Endothelial cell of umbilical vein (primary cell): ENCODE results near the gene ARHGAP15. TPM values are rescaled to one million over a fixed set of nuclear protein-coding genes. Genes with fewer than 3 reads are reported as not detected.
A peak's percentile ranks its signal among the peaks of the same experiment; 100 is the strongest.

Experiments
- BruUV-seq: library from RNA; stranded (reverse); fragments of 400-500 nt; replicated peaks from 2 replicates; lab custom pipeline; 2021; lab: Mats Ljungman, UMichigan
- CTCF ChIA-PET: fragments of 300-600, 350-600 bp; sonication (Branson Sonifier 250); formaldehyde crosslinking; loops from one replicate; lab custom pipeline; 2021; ENCODE audit warnings: antibody characterized with exemption, inconsistent platforms; lab: Charles Lee
- POLR2A ChIA-PET: fragments of 300-600, 350-600 bp; sonication (Branson Sonifier 250); formaldehyde crosslinking; loops from one replicate; lab custom pipeline; 2021; ENCODE audit warnings: antibody characterized with exemption, inconsistent platforms; lab: Charles Lee
- DNase-seq: peaks from one replicate; pipeline ENCODE4 v3.0.0-alpha.2; 2011; ENCODE audit warnings: low read depth, low spot score
- FAIRE-seq: peaks from 2 replicates; lab custom pipeline; 2011; peaks lifted over from hg19 to GRCh38; lab: Jason Lieb, UNC
- H2AFZ ChIP-seq: 2 replicates; pipeline ENCODE4 v1.6.0; 2012; ENCODE audit warnings: low read depth, low read length, control low read depth, inconsistent platforms
- H3K27ac ChIP-seq: 2 replicates; pipeline ENCODE4 v1.5.1; 2011; ENCODE audit warnings: low read depth, mild to moderate bottlenecking, control low read depth, low read length, moderate library complexity; ENCODE audit not compliant: insufficient read depth
- H3K27me3 ChIP-seq, 2 experiments: 2 replicates each; pipeline versions ENCODE4 v1.6.0 to v1.6.1; 2011; ENCODE audit warnings: low read length in 2 of 2, mixed read lengths in 1 of 2; ENCODE audit not compliant: control insufficient read depth in 2 of 2, insufficient read depth in 2 of 2
- H3K36me3 ChIP-seq, 2 experiments: 2 replicates in 1 of 2; 3 replicates in 1 of 2; pipeline ENCODE4 v1.5.1; 2011; ENCODE audit warnings: low read length in 2 of 2, mild to moderate bottlenecking in 1 of 2, moderate library complexity in 1 of 2; ENCODE audit not compliant: control insufficient read depth in 2 of 2, insufficient read depth in 2 of 2; ENCODE audit errors: extremely low read depth in 1 of 2
- H3K4me1 ChIP-seq: 3 replicates; pipeline ENCODE4 v1.5.1; 2011; ENCODE audit warnings: mild to moderate bottlenecking, low read length; ENCODE audit not compliant: control insufficient read depth, insufficient read depth; ENCODE audit errors: extremely low read depth
- H3K4me2 ChIP-seq: 2 replicates; pipeline ENCODE4 v1.6.1; 2011; ENCODE audit warnings: low read length, control low read depth, mixed read lengths; ENCODE audit not compliant: insufficient read depth
- H3K4me3 ChIP-seq, 3 experiments: fragments of 200-600 bp in 1 of 3; sonication (generic), shearing (Covaris generic) in 1 of 3; replicated peaks in 1 of 3; 2 replicates each; pipeline ENCODE4 v1.5.1; 2011 to 2016; ENCODE audit warnings: control low read depth in 3 of 3, low read length in 3 of 3, mild to moderate bottlenecking in 2 of 3, inconsistent platforms in 1 of 3, low read depth in 1 of 3, moderate library complexity in 1 of 3; ENCODE audit not compliant: insufficient read depth in 1 of 3
- H3K79me2 ChIP-seq: 2 replicates; pipeline ENCODE4 v1.6.0; 2012; ENCODE audit warnings: low read length, inconsistent platforms; ENCODE audit not compliant: control insufficient read depth, insufficient read depth
- H3K9ac ChIP-seq: replicated peaks from 2 replicates; pipeline ENCODE3; 2011; ENCODE audit warnings: low read length, control low read depth; ENCODE audit not compliant: insufficient read depth; ENCODE audit errors: extremely low read depth
- H3K9me1 ChIP-seq: replicated peaks from 3 replicates; pipeline ENCODE4 v1.6.0; 2011; ENCODE audit warnings: mild to moderate bottlenecking, low read length; ENCODE audit not compliant: control insufficient read depth, insufficient read depth; ENCODE audit errors: extremely low read depth
- H3K9me3 ChIP-seq: replicated peaks from 2 replicates; pipeline ENCODE4 v1.5.1; 2012; ENCODE audit warnings: low read length, inconsistent platforms; ENCODE audit not compliant: control insufficient read depth, insufficient read depth
- H4K20me1 ChIP-seq: replicated peaks from 2 replicates; pipeline ENCODE3; 2011; ENCODE audit warnings: mild to moderate bottlenecking, low read length; ENCODE audit not compliant: control insufficient read depth, insufficient read depth; ENCODE audit errors: extremely low read depth
- CTCF ChIP-seq, 2 donors: IDR thresholded peaks; 1 replicate in 1 of 2; 2 replicates in 1 of 2; pipeline ENCODE4 v1.5.1; 2011; ENCODE audit warnings: low read length in 2 of 2, mild to moderate bottlenecking in 2 of 2, moderate library complexity in 2 of 2, control low read depth in 1 of 2, inconsistent platforms in 1 of 2, low read depth in 1 of 2; ENCODE audit not compliant: insufficient read depth in 1 of 2; ENCODE audit errors: extremely low read depth in 1 of 2
- EZH2 ChIP-seq: IDR thresholded peaks from 2 replicates; pipeline ENCODE4 v1.6.1; 2012; ENCODE audit warnings: borderline replicate concordance, low read depth, mild to moderate bottlenecking, moderate library complexity, low read length, inconsistent platforms; ENCODE audit not compliant: severe bottlenecking
- FOS ChIP-seq: IDR thresholded peaks from 2 replicates; pipeline ENCODE4 v1.6.1; 2011; ENCODE audit warnings: mild to moderate bottlenecking, low read length, moderate library complexity, borderline replicate concordance; ENCODE audit not compliant: insufficient read depth
- GATA2 ChIP-seq: IDR thresholded peaks from 2 replicates; pipeline ENCODE4 v1.7.0; 2011; ENCODE audit warnings: low read depth, mild to moderate bottlenecking, moderate library complexity, mixed read lengths, low read length; ENCODE audit not compliant: insufficient read length, insufficient read depth
- JUN ChIP-seq: IDR thresholded peaks from 2 replicates; pipeline ENCODE4 v1.6.1; 2011; ENCODE audit warnings: borderline replicate concordance, low read depth; ENCODE audit not compliant: insufficient read length, insufficient read depth
- MAX ChIP-seq: IDR thresholded peaks from 2 replicates; pipeline ENCODE4 v1.6.1; 2011; ENCODE audit not compliant: insufficient read depth, insufficient read length
- MYC ChIP-seq: IDR thresholded peaks from one replicate; pipeline ENCODE4 v1.6.1; 2011; ENCODE audit warnings: mild to moderate bottlenecking, low read depth, low read length
- POLR2A ChIP-seq: IDR thresholded peaks from 2 replicates; pipeline ENCODE4 v1.6.1; 2012; ENCODE audit warnings: low read depth, mild to moderate bottlenecking, control low read depth, low read length
- POLR2AphosphoS5 ChIP-seq: IDR thresholded peaks from 2 replicates; pipeline ENCODE4 v1.6.1; 2012; ENCODE audit warnings: low read depth, mild to moderate bottlenecking, control low read depth, low read length, moderate library complexity; ENCODE audit not compliant: insufficient read depth
- dilution Hi-C: fragments of 300-500 bp; cut with MboI; formaldehyde crosslinking; loops from one replicate; pipeline ENCODE4 v1.15.0; 2019; ENCODE audit warnings: low sequenced_read_pairs; ENCODE audit not compliant: extremely low pct_ligation_motif_present
- intact Hi-C: fragments of 100-400 bp; cut with micrococcal nuclease; formaldehyde crosslinking; loops from one replicate; pipeline ENCODE4 v1.10.0; 2022
- polyA plus RNA-seq, 4 experiments: library from polyadenylated mRNA; depleted of rRNA in 3 of 4; stranded (reverse) in 3 of 4; unstranded in 1 of 4; fragments of >200 nt; gene quantifications; 2 replicates each; pipeline versions ENCODE4 v1.2.1 to v1.2.3, GENCODE V29; 2011 to 2012; ENCODE audit warnings: missing spikeins in 1 of 4
- total RNA-seq: library from RNA; stranded (reverse); gene quantifications from 2 replicates; pipeline ENCODE4 v1.2.3, GENCODE V29; 2021

The ARHGAP15 gene
- total and polyA plus RNA-seq, 2 donors (not counting 3 experiments of a cell fraction or from before 2014, with no cell fraction given): not detected

GRCh38 chr2:143692162-143692561 lies 562.9 kb downstream of the ARHGAP15 start:
- no peaks in the 10 kb centered on the region for H3K9me3 ChIP-seq
- H3K9me1 ChIP-seq: no peaks in the 10 kb centered on the region
- H2AFZ ChIP-seq: no peak overlapping the region
- no peak for DNase-seq
- no peaks in the 10 kb centered on the region for H3K4me1 ChIP-seq
- H3K4me2 ChIP-seq: no peak overlapping the region
- dilution Hi-C loops (no loop called here), intact Hi-C loops (no loop called here)
- H3K36me3 ChIP-seq: no peaks in the 10 kb centered on the region
- no TSS peak for BruUV-seq
- TF ChIP-seq MYC: no peak
- TF ChIP-seq JUN: no peak
- TF ChIP-seq MAX: no peak
- CTCF ChIA-PET: no interaction called here
- no peaks in the 10 kb centered on the region for H3K79me2 ChIP-seq
- H3K9ac ChIP-seq: no peak overlapping the region
- no peak overlapping the region for H3K27ac ChIP-seq
- no peaks in the 10 kb centered on the region for H4K20me1 ChIP-seq
- FAIRE-seq: no peak
- POLR2A ChIA-PET: no interaction called here
- H3K4me3 ChIP-seq: no peak overlapping the region
- no peaks in the 10 kb centered on the region for H3K27me3 ChIP-seq

- Histone ChIP-seq H4K20me1 (no peaks in the 10 kb centered on the region), H3K4me2 (no peak overlapping the region), H3K9ac (no peak overlapping the region), H3K9me3 (no peaks in the 10 kb centered on the region), H2AFZ (no peak overlapping the region), H3K79me2 (no peaks in the 10 kb centered on the region), H3K27ac (no peak overlapping the region), H3K4me1 (no peaks in the 10 kb centered on the region), H3K9me1 (no peaks in the 10 kb centered on the region), H3K36me3 (no peaks in the 10 kb centered on the region), H3K27me3 (peaks cover 0 to 2% of the 10 kb centered on the region in 2 experiments), H3K4me3 (no peak overlapping the region)
- no TSS peak for BruUV-seq
- ChIA-PET POLR2A (no interaction called here), CTCF (no interaction called here)
- DNase-seq: no peak
- peak; percentile 35 for FAIRE-seq
- intact Hi-C loops (no loop called here), dilution Hi-C loops (no loop called here)
- no peak for TF ChIP-seq MAX
- TF ChIP-seq POLR2A: no peak
- TF ChIP-seq POLR2AphosphoS5: no peak
- no peak for TF ChIP-seq GATA2
- no peak for TF ChIP-seq JUN
- no peak for TF ChIP-seq MYC
- no peak for TF ChIP-seq CTCF (IDR thresholded peaks at IDR 0.05; ENCODE audit: extremely low read depth in 1 of 2, insufficient read depth in 1 of 2, low read depth in 1 of 2, low read length in 2 of 2)
- no peak for TF ChIP-seq EZH2
- TF ChIP-seq FOS: no peak
Observed at GRCh38 chr2:143692967-143693366, 563.7 kb downstream of the ARHGAP15 start.
